OCI-LY7 (cell line): ENCODE measurements around the gene SLC25A44.

ENCODE experiments used
- CTCF ChIP-seq: fragments of 200-600 bp; sonication (generic); conservative IDR thresholded peaks from 2 replicates; pipeline ENCODE4 v1.5.1; 2014; ENCODE audit warnings: mild to moderate bottlenecking, antibody characterized with exemption, low read length, moderate library complexity, mixed read lengths
- EZH2phosphoT487 ChIP-seq: fragments of 200-600 bp; sonication (generic); IDR thresholded peaks from 2 replicates; pipeline ENCODE4 v1.6.1; 2018; ENCODE audit warnings: low read depth, borderline replicate concordance, mild to moderate bottlenecking, mixed run types, antibody characterized with exemption, low read length, moderate library complexity, mixed read lengths

GRCh38 chr1:156246241-156246780, 52.4 kb downstream of the SLC25A44 start:
- TF ChIP-seq CTCF (no peak), EZH2phosphoT487 (no peak)
